HCT116 (cell line): ENCODE results near the gene WWTR1.

Experiments
- CTCF ChIP-seq, 3 experiments: fragments of 200-600 bp in 1 of 3; sonication (generic) in 1 of 3; IDR thresholded peaks in 2 of 3; conservative IDR thresholded peaks in 1 of 3; 2 replicates each; pipeline ENCODE4 v1.5.1; 2012 to 2017; ENCODE audit warnings: low read depth in 2 of 3, low read length in 2 of 3, antibody characterized with exemption in 1 of 3, borderline replicate concordance in 1 of 3, control low read depth in 1 of 3, mild to moderate bottlenecking in 1 of 3, mixed read lengths in 1 of 3, mixed run types in 1 of 3, moderate library complexity in 1 of 3; ENCODE audit not compliant: insufficient read depth in 1 of 3
- POLR2A ChIP-seq: IDR thresholded peaks from 2 replicates; pipeline ENCODE4 v1.7.0; 2011; ENCODE audit warnings: borderline replicate concordance; ENCODE audit not compliant: insufficient read depth, insufficient read length; ENCODE audit errors: extremely low read depth
- POLR2AphosphoS5 ChIP-seq: IDR thresholded peaks from 2 replicates; pipeline ENCODE4 v1.6.1; 2011; ENCODE audit warnings: mild to moderate bottlenecking, low read depth, low read length, moderate library complexity
- RAD21 ChIP-seq: IDR thresholded peaks from 2 replicates; pipeline ENCODE4 v1.6.1; 2012; ENCODE audit warnings: low read depth, mild to moderate bottlenecking
- REST ChIP-seq: IDR thresholded peaks from 2 replicates; pipeline ENCODE4 v1.6.1; 2012; ENCODE audit warnings: low read depth
- ZNF274 ChIP-seq: fragments of 200-500 bp; sonication (Bioruptor generic); IDR thresholded peaks from 2 replicates; pipeline ENCODE4 v1.6.1; 2014; ENCODE audit warnings: mild to moderate bottlenecking, low read depth, low read length, inconsistent platforms

GRCh38 chr3:149501524-149501923 is 156.3 kb downstream of the WWTR1 start:
- TF ChIP-seq ZNF274: no peak
- TF ChIP-seq CTCF (IDR thresholded peaks at IDR 0.05 in 2 of 3, conservative IDR thresholded peaks at IDR 0.05 in 1 of 3; ENCODE audit: borderline replicate concordance in 1 of 3, insufficient read depth in 1 of 3, low read depth in 2 of 3, low read length in 2 of 3): no peak
- no peak for TF ChIP-seq POLR2AphosphoS5
- TF ChIP-seq RAD21: no peak
- no peak for TF ChIP-seq POLR2A
- TF ChIP-seq REST: no peak
